Erythroblast (primary cell): Measurements from ENCODE around the gene GJA3.

Source experiments
- GATA1 ChIP-seq: IDR thresholded peaks from 2 replicates; pipeline ENCODE4 v1.6.1; 2011; ENCODE audit warnings: low read depth, mild to moderate bottlenecking, control low read depth, low read length, moderate library complexity
- POLR2A ChIP-seq: IDR thresholded peaks from 2 replicates; pipeline ENCODE4 v1.6.1; 2011; ENCODE audit warnings: mild to moderate bottlenecking, low read length

DNA sequence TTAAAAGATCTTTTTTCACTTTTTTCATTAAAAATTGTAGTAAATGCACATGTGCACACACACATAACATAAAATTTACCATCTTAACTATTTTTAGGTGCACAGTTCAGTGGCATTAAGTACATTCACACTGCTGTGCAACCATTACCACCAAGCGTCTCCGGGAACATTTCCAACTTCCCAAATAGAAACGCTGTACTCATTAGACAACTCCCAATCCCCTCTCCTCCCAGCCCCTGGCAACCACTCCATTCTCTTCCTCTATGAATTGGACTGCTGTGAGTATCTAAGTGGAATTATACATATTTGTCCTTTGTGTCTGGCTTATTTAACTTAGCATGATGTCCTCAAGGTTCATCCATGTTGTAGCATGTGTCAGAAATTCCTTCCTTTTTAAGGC lies 20.3 kb upstream of the GJA3 start:
- TF ChIP-seq POLR2A, result no peak
- no peak for TF ChIP-seq GATA1
